ENCODE results near the gene ARHGEF26.
"Not testable (repeated sequence)": the region's sequence is repeated elsewhere in the genome, so short reads cannot be mapped to it uniquely, and the experiment has no call there.

Gene ARHGEF26

GRCh38 chr3:154120961-154121700 is at the start of gene ARHGEF26:
TSS of gene ARHGEF26 (plus strand) at chr3:154121390. CDS start at chr3:154121993, 603 bp downstream.
- DNase-seq = peak; percentile 82

DNA sequence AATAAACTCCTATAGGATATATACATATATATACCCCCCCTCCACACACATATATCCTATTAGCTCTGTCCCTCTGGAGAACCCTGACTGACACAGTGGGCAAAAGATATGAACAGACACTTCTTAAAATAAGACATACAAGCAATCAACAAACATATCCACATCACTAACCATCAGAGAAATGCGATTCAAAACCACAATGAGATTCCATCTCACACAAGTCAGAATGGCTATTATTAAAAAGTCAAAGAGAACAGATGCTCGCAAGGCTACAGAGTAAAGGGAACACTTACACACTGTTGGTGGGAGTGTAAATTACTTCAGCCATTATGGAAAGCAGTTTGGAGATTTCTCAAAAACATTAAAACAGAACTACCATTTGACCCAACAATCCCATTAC is 46.2 kb upstream of the ARHGEF26 start:
- DNase-seq = no peak

GRCh38 chr3:154078672-154079071 is 42.5 kb upstream of the ARHGEF26 start:
- DNase-seq = no peak

DNA sequence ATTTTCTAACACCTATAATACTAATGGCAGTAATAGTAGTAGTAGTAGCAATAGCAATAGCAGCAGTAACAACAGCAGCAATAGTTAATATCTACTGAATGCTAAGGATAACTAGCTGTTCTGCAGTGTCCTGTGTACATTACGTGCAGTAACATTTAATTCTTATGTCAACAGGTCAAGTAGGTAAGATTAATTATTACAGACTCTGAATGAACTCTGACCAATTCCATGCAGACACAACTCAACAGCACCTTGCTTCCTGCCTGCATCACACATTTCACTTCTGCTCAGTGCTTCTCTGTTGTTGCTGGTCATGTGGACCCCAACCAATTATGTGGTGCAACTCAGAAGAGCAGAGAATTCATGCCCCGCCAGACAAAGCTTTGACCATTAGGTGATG is 39.9 kb upstream of the ARHGEF26 start:
- DNase-seq = no peak

GRCh38 chr3:154085071-154085470 is 36.1 kb upstream of the ARHGEF26 start:
- no peak for DNase-seq

- no peak for DNase-seq
These were observed 35.4 kb upstream of the ARHGEF26 start for GRCh38 chr3:154085799-154086198.

DNA sequence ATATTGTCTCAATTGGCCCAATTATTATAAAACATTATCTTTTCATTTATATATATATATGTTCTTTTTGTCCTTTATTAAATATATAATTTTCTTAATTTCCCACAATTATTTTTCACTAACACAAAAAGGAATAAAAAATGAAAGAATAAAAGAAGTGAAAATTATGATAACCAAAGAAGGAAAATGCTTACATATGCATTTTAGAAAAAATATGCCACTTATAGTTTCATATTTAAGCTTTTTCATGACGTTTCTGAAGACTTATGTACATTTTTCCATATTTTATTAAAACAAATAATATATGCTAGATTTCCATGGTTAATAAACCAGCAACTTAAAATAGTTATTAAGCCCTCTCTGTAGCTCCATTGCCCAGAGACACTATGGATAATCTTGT is 34.9 kb upstream of the ARHGEF26 start:
- DNase-seq = no peak

GRCh38 chr3:154087756-154088480 is 33.3 kb upstream of the ARHGEF26 start:
- DNase-seq = not testable (repeated sequence)

DNA sequence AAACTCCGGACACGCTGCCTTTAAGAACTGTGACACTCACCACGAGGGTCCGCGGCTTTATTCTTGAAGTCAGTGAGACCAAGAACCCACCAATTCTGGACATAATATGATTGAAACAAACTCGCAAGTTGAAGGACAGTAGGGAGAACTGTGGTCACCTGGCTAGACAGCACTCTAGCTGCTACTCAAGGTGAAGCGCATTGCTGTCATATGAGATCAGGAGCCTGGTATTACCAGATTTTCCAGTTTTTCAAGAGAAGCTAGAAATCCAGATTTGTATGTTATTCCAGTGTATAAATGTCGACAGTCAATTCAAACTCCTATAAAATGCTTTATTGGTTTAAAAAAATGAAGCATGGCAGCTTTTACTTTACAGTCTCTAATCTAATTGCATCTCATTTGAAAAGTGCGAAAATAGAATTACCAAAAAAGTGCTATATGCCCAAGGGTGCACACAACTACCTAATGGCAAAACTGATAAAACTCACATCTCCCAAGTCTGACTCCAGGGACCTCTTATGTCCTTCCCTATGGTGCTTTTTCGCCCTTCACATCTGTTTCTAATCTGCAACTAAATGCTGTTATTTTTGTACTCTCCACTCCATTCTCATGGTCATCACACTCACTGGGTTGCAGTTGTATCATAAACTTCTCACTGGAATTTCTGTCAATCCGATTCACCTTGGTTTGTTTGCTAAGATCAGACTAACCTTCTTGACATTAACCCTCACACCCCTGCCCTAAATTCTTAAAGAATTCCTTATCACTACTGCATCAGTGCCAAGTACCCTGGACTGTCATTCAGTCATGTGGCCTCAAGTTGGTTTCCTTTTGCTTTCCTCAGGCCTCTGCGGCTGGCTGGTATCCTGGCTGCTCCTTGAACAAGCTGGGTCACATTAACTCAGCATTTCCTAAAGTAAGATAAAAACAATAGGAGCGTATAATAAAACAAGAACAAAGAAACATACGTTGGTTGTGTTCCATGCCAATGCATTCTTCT is 31.5 kb upstream of the ARHGEF26 start:
- DNase-seq = no peak

DNA sequence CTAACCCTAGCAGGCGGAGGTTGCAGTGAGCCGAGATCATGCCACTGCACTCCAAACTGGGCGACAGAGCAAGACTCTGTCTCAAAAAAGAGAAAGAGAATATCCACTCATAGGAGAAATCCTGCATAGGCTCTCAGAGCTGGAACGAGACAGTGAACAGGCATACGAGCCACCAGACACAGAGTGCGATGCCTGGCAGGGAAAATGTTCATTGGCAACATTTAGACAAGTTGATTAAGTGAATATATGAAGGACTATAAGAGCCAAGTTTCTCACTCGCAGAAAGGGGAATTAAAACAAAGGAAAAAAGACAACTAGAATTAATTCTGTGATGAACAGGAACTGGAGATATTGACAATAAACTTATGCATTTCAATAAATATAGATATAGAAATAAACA is 27.1 kb upstream of the ARHGEF26 start:
- DNase-seq = no peak

GRCh38 chr3:154095832-154096421 is 25.3 kb upstream of the ARHGEF26 start:
- DNase-seq = peak; percentile 2

DNA sequence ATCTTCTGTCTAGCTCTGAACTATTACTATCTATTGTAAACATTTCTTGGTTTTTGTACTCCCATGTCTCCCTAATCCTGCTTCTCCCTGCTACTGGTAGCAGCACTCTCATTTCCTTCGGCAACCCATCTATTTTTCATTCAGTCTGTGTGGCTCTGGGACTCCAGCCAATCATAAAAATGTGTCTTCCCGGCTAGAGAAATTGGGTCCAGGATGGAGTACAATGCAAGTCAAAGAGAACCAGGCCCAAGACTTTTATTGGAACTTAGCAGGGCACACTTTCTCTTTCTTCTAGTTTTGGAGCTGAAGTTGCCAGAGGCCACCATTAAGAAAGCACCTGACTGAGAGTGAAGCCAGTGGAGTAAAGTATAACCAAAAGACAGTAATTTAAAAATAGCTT is 22.8 kb upstream of the ARHGEF26 start:
- DNase-seq = no peak

GRCh38 chr3:154100556-154100955 is 20.6 kb upstream of the ARHGEF26 start:
- no peak for DNase-seq

DNA sequence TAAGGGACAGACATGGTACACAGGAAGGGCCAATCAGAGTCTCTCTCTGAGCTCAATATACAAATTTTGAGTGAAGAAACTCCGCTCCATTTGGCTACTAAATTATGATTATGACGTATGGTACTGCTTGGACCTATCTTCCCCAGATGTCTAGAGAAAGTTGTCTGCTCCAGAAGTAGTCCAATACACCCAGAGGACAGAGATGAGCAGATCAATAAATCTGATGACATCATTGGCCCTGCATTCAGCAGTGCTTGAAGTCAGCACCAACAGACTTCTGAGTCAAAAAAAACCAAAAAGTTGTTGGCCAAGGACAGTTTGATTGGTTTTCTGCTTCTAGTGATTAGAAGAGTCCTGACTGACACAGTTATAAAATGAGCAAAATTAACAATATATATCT is 19.9 kb upstream of the ARHGEF26 start:
- DNase-seq = no peak

DNA sequence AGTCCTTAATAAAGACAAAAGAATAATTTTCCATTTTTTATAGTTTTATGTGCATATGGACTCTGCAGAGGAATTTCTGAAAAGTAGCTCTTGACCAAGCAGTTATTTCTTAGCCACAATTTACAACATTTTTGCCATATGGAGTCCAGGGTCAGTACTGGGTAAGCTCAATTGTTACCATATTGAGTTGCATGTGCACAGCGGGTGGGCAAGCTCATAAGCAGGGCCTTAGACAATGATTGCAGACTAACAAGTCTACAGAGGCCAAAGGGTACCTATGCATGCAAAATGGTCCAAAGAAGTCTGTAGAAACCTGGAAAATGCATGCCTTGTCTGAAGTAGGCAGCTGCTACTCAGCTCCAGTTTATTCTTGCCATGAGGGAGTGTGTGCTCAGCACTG is 19.0 kb upstream of the ARHGEF26 start:
- no peak for DNase-seq

DNA sequence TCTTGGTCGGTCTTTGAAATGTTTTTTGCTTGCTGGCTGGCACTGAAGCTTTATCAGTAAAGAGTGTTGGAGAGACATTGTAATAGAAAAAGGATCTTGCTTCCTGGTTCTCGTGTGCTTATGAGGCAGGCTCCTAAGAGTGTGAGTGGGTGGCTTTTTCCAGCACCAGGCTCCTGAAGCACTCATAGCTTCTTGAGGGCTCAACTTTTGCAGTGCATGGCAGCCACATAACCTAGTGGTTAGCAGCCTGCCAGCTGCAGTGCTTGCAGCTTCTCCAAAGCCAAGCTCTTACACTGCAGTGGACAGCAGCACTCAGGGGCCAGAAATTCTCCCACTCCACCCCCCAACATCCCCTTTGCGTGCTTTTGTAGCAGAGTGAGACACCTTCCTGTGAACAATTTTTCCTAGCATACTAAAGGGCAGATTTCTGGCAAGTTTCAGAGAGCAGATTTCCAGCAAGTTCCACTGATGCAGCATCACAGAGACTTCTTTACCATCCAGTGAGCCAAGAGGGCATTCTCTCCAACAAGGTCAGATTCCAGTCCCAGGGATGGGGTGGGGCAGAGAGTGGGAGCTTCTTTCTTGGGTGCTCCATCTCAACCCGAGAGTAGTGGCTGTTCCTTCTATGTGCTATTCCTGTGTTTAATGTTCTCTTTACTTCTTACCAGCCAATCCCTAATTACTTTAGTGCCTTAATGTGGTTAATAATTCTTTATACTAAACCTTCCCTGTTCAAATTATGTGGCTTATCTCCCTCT is 15.8 kb upstream of the ARHGEF26 start:
- no peak for DNase-seq

- no peak for DNase-seq
These were observed 9.7 kb upstream of the ARHGEF26 start for GRCh38 chr3:154111365-154111935.

GRCh38 chr3:154112146-154112852 is 8.9 kb upstream of the ARHGEF26 start:
- no peak for DNase-seq

DNA sequence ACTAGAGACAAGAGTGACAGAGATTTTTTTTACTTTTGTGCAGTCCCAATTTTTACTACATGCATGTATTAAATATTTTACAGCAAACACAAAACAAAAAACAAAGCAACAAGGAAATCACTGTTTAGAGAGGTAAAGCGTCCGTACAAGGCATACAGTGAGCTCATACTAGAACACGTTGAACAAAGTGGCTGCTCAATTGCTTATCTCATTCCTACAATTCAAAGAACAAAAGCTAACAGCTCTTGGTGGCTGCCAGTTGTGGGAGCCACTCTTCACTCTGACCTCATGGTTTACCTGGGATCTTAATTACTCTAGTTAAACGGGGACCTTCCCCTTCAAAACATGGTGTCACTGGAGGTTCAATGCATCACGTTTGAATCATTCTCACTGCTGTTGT is 7.6 kb upstream of the ARHGEF26 start:
- no peak for DNase-seq

DNA sequence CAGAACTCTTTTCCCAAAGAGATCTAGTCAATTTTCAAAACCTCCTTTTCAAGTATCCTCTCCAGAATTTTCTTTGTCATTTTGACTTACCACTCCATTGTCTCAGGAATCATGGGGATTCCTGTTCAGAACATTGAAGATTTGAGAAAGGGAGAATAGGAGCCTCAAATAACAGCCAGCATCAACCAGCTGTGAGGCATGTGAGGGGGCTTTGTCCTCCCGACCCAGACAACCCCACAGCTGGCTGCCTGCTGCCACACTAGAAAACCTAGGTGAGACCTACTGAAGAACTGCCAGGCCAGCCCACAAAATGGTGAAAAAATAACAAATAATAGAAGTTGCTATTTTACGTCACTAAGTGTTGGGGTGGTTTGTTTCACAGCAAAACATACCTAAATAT is 5.9 kb upstream of the ARHGEF26 start:
- no peak for DNase-seq

GRCh38 chr3:154119951-154120350 is 1.2 kb upstream of the ARHGEF26 start:
- DNase-seq = no peak
